K562 (cell line): ENCODE measurements around the gene DRC1.

Source experiments
- CBFB ChIP-seq: sonication (generic); formaldehyde crosslinking; IDR thresholded peaks from 2 replicates; pipeline ENCODE4 v1.4.0; 2020; ENCODE audit warnings: mild to moderate bottlenecking, missing genetic modification reagents
- CHD4 ChIP-seq: fragments of 200-600 bp; sonication (generic); IDR thresholded peaks from 3 replicates; pipeline ENCODE4 v1.6.1; 2012; ENCODE audit warnings: low read depth, mild to moderate bottlenecking, mixed read lengths, low read length, inconsistent platforms; ENCODE audit not compliant: insufficient read depth, insufficient replicate concordance, poor library complexity, severe bottlenecking
- FOXA1 ChIP-seq: fragments of 450-650 bp; IDR thresholded peaks from 2 replicates; pipeline ENCODE4 v1.6.1; 2016; ENCODE audit warnings: mild to moderate bottlenecking, borderline replicate concordance
- FOXM1 ChIP-seq, 2 experiments: fragments of 450-650 bp in 1 of 2; sonication (generic) in 1 of 2; formaldehyde crosslinking in 1 of 2; IDR thresholded peaks; 2 replicates each; pipeline versions ENCODE4 v1.6.1 to v1.9.0; 2017 to 2022; ENCODE audit warnings: low read depth in 2 of 2, mild to moderate bottlenecking in 2 of 2, missing genetic modification reagents in 1 of 2, moderate library complexity in 1 of 2
- HNRNPLL ChIP-seq: fragments of 200-400 bp; formaldehyde crosslinking; IDR thresholded peaks from 2 replicates; pipeline ENCODE4 v1.6.1; 2017; ENCODE audit warnings: low read length, low read depth, mild to moderate bottlenecking; ENCODE audit not compliant: poor library complexity, severe bottlenecking
- KAT8 ChIP-seq: fragments of 450-650 bp; IDR thresholded peaks from 2 replicates; pipeline ENCODE4 v1.6.1; 2016; ENCODE audit warnings: low read depth, mild to moderate bottlenecking
- KDM1A ChIP-seq, 2 experiments: fragments of 450-650 bp; IDR thresholded peaks; 2 replicates each; pipeline ENCODE4 v1.6.1; 2016; ENCODE audit warnings: mild to moderate bottlenecking in 2 of 2
- SETDB1 ChIP-seq: IDR thresholded peaks from one replicate; pipeline ENCODE4 v1.6.1; 2012; ENCODE audit warnings: low read length, control low read depth, inconsistent platforms
- ZNF347 ChIP-seq: fragments of 450-650 bp; formaldehyde crosslinking; IDR thresholded peaks from 2 replicates; pipeline ENCODE4 v1.4.0; 2020; ENCODE audit warnings: low read depth, mild to moderate bottlenecking, moderate library complexity
- TF ChIP-seq, protein P1 (sequence below): sonication (generic); formaldehyde crosslinking; IDR thresholded peaks from 2 replicates; pipeline ENCODE4 v1.8.1; 2023; ENCODE audit warnings: mild to moderate bottlenecking, missing genetic modification reagents
- TF ChIP-seq, protein P2 (sequence below), 2 experiments: fragments of 450-650 bp; formaldehyde crosslinking in 1 of 2; IDR thresholded peaks; 2 replicates each; pipeline versions ENCODE4 v1.4.0 to v1.6.1; 2014 to 2020; ENCODE audit warnings: mild to moderate bottlenecking in 2 of 2, borderline replicate concordance in 1 of 2, low read depth in 1 of 2

DNA sequence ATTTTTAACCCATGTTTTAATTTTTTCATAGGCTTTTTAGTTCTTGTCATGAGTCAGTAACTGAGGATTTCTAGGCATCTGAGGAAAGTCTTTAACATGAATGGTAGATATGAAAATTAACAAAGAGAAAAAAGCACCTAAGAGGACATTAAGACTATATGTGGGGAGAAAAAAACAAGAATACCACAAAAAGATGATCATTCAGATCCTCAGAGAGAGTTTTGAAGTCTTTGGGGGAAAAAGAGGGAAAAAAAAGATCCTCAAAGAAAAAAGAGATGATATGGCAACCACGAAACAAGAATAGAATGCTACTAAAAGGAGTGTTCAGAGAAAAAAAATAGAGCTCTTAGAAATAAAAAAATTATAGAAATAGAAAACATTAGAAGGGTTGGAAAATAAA is 8.1 kb downstream of the DRC1 start:
- TF ChIP-seq HNRNPLL (no peak), KAT8 (no peak), FOXA1 (no peak), ZNF347 (CRISPR knock-in tag) (no peak), KDM1A (IDR thresholded peaks at IDR 0.05) (no peak), CBFB (CRISPR knock-in tag) (no peak), SETDB1 (no peak), CHD4 (no peak), FOXM1 (IDR thresholded peaks at IDR 0.05; ENCODE audit: low read depth) (no peak), FOXM1 (CRISPR knock-in tag; IDR thresholded peaks at IDR 0.05; ENCODE audit: low read depth) (no peak)
- TF ChIP-seq, protein P1, sequence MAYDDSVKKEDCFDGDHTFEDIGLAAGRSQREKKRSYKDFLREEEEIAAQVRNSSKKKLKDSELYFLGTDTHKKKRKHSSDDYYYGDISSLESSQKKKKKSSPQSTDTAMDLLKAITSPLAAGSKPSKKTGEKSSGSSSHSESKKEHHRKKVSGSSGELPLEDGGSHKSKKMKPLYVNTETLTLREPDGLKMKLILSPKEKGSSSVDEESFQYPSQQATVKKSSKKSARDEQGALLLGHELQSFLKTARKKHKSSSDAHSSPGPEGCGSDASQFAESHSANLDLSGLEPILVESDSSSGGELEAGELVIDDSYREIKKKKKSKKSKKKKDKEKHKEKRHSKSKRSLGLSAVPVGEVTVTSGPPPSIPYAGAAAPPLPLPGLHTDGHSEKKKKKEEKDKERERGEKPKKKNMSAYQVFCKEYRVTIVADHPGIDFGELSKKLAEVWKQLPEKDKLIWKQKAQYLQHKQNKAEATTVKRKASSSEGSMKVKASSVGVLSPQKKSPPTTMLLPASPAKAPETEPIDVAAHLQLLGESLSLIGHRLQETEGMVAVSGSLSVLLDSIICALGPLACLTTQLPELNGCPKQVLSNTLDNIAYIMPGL (CRISPR knock-in tag): no peak
- TF ChIP-seq, protein P2, sequence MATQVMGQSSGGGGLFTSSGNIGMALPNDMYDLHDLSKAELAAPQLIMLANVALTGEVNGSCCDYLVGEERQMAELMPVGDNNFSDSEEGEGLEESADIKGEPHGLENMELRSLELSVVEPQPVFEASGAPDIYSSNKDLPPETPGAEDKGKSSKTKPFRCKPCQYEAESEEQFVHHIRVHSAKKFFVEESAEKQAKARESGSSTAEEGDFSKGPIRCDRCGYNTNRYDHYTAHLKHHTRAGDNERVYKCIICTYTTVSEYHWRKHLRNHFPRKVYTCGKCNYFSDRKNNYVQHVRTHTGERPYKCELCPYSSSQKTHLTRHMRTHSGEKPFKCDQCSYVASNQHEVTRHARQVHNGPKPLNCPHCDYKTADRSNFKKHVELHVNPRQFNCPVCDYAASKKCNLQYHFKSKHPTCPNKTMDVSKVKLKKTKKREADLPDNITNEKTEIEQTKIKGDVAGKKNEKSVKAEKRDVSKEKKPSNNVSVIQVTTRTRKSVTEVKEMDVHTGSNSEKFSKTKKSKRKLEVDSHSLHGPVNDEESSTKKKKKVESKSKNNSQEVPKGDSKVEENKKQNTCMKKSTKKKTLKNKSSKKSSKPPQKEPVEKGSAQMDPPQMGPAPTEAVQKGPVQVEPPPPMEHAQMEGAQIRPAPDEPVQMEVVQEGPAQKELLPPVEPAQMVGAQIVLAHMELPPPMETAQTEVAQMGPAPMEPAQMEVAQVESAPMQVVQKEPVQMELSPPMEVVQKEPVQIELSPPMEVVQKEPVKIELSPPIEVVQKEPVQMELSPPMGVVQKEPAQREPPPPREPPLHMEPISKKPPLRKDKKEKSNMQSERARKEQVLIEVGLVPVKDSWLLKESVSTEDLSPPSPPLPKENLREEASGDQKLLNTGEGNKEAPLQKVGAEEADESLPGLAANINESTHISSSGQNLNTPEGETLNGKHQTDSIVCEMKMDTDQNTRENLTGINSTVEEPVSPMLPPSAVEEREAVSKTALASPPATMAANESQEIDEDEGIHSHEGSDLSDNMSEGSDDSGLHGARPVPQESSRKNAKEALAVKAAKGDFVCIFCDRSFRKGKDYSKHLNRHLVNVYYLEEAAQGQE (IDR thresholded peaks at IDR 0.05; ENCODE audit: borderline replicate concordance): no peak
- TF ChIP-seq, protein P2 (CRISPR knock-in tag; IDR thresholded peaks at IDR 0.05; ENCODE audit: low read depth): no peak
